ENCODE data around the gene SNAI3. TPM values are rescaled to one million over a fixed set of nuclear protein-coding genes. Genes with fewer than 3 reads are reported as not detected.

SNAI3 gene
- total RNA-seq, 2 donors from 2014 or later: 1.0 to 1.6 TPM

- TF ChIP-seq CTCF (IDR thresholded peaks at IDR 0.05): no peak
- no peak for DNase-seq (ENCODE audit: low spot score)
- peaks cover 0 to 20% of the 10 kb centered on the region in 2 donors for H3K4me1 ChIP-seq
- no peak overlapping the region for H3K27ac ChIP-seq
- no peaks in the 10 kb centered on the region for H3K9me3 ChIP-seq
- H3K36me3 ChIP-seq: peaks cover 47% of the 10 kb centered on the region
- H3K4me3 ChIP-seq: no peak overlapping the region
- H3K27me3 ChIP-seq: no peaks in the 10 kb centered on the region
These were observed 54.9 kb downstream of the SNAI3 start for GRCh38 chr16:88631384-88631783.

GRCh38 chr16:88630941-88631340 is 55.4 kb downstream of the SNAI3 start:
- Histone ChIP-seq H3K4me3 (no peak overlapping the region), H3K9me3 (no peaks in the 10 kb centered on the region), H3K4me1 (peaks cover 0 to 20% of the 10 kb centered on the region in 2 donors), H3K36me3 (peaks cover 51% of the 10 kb centered on the region), H3K27ac (peak overlapping the region in 1 of 2 donors; percentile 29), H3K27me3 (no peaks in the 10 kb centered on the region)
- no peak for DNase-seq (ENCODE audit: low spot score)
- TF ChIP-seq CTCF (IDR thresholded peaks at IDR 0.05): no peak

GRCh38 chr16:88630433-88630832 is 55.9 kb downstream of the SNAI3 start:
- H3K36me3 ChIP-seq: peaks cover 55% of the 10 kb centered on the region
- no peak for DNase-seq (ENCODE audit: low spot score)
- peaks cover 0 to 20% of the 10 kb centered on the region in 2 donors for H3K4me1 ChIP-seq
- no peaks in the 10 kb centered on the region for H3K27me3 ChIP-seq
- H3K4me3 ChIP-seq: no peak overlapping the region
- no peak for TF ChIP-seq CTCF (IDR thresholded peaks at IDR 0.05)
- H3K27ac ChIP-seq: no peak overlapping the region
- H3K9me3 ChIP-seq: no peaks in the 10 kb centered on the region

GRCh38 chr16:88629835-88630234 is 56.5 kb downstream of the SNAI3 start:
- Histone ChIP-seq H3K4me3 (no peak overlapping the region), H3K27me3 (no peaks in the 10 kb centered on the region), H3K36me3 (peaks cover 61% of the 10 kb centered on the region), H3K9me3 (no peaks in the 10 kb centered on the region), H3K4me1 (peaks cover 0 to 17% of the 10 kb centered on the region in 2 donors), H3K27ac (no peak overlapping the region)
- no peak for DNase-seq (ENCODE audit: low spot score)
- TF ChIP-seq CTCF (IDR thresholded peaks at IDR 0.05): no peak

GRCh38 chr16:88628512-88628974 is 57.8 kb downstream of the SNAI3 start:
- Histone ChIP-seq H3K9me3 (no peaks in the 10 kb centered on the region), H3K4me1 (peaks cover 0 to 4% of the 10 kb centered on the region in 2 donors), H3K27ac (peak overlapping the region in 1 of 2 donors; percentile 53), H3K27me3 (no peaks in the 10 kb centered on the region), H3K36me3 (peaks cover 74% of the 10 kb centered on the region), H3K4me3 (no peak overlapping the region)
- no peak for DNase-seq (ENCODE audit: low spot score)
- TF ChIP-seq CTCF (IDR thresholded peaks at IDR 0.05): peak in 1 of 2 donors; percentile 61

Small RNA genes within 50 kb of the gene (microRNA-seq; reads per million reads assigned to microRNA genes)
- 0 to 1.4 reads per million in 2 donors for gene MIR4722 (ENCODE audit: borderline number of aligned reads in 2 of 2, borderline replicate concordance in 1 of 2)

Other genes starting within 250 kb of the SNAI3 start
- gene ZFPM1, start 233.2 kb downstream of the SNAI3 start, total RNA-seq: 1 to 10 TPM; 1.7 to 2.4 TPM
- 10 to 100 TPM in 1 of 2 donors, 1 to 10 TPM in 1; 7.9 to 10.0 TPM for gene ZC3H18, start 116.1 kb downstream of the SNAI3 start, total RNA-seq
- gene IL17C, start 47.9 kb downstream of the SNAI3 start, total RNA-seq: not detected
- 100 to 1,000 TPM in 1 of 2 donors, 10 to 100 TPM in 1; 82.0 to 132 TPM for gene CYBA, start 35.5 kb downstream of the SNAI3 start, total RNA-seq
- 10 to 100 TPM; 21.5 to 23.1 TPM for gene MVD, start 23.4 kb downstream of the SNAI3 start, total RNA-seq
- gene RNF166, start 19.9 kb upstream of the SNAI3 start, total RNA-seq: 10 to 100 TPM; 16.9 to 19.4 TPM
- 1 to 10 TPM; 7.1 to 8.2 TPM for gene CTU2, start 20.0 kb upstream of the SNAI3 start, total RNA-seq
- gene PIEZO1, start 98.7 kb upstream of the SNAI3 start, total RNA-seq: 10 to 100 TPM; 37.7 to 73.2 TPM
- gene CDT1, start 117.3 kb upstream of the SNAI3 start, total RNA-seq: 1 to 10 TPM in 1 of 2 donors, under 1 TPM in 1; 0.39 to 1.3 TPM
- gene APRT, start 125.4 kb upstream of the SNAI3 start, total RNA-seq: 10 to 100 TPM; 50.6 to 90.4 TPM
- gene GALNS, start 170.4 kb upstream of the SNAI3 start, total RNA-seq: 10 to 100 TPM; 12.6 to 18.8 TPM
- 10 to 100 TPM; 30.7 to 33.0 TPM for gene TRAPPC2L, start 170.6 kb upstream of the SNAI3 start, total RNA-seq
- gene PABPN1L, start 180.2 kb upstream of the SNAI3 start, total RNA-seq: not detected